DMS114 treated with DMSO at 0.1 percent for 48 hours (cell line): ENCODE measurements around the gene PCAT6.
"Not testable (repeated sequence)": the region's sequence is repeated elsewhere in the genome, so short reads cannot be mapped to it uniquely, and the experiment has no call there.

Experiments
- DNase-seq: peaks from one replicate; lab custom pipeline; 2025; ENCODE audit not compliant: unreplicated experiment; lab: John Stamatoyannopoulos, UW

PCAT6 gene

DNA sequence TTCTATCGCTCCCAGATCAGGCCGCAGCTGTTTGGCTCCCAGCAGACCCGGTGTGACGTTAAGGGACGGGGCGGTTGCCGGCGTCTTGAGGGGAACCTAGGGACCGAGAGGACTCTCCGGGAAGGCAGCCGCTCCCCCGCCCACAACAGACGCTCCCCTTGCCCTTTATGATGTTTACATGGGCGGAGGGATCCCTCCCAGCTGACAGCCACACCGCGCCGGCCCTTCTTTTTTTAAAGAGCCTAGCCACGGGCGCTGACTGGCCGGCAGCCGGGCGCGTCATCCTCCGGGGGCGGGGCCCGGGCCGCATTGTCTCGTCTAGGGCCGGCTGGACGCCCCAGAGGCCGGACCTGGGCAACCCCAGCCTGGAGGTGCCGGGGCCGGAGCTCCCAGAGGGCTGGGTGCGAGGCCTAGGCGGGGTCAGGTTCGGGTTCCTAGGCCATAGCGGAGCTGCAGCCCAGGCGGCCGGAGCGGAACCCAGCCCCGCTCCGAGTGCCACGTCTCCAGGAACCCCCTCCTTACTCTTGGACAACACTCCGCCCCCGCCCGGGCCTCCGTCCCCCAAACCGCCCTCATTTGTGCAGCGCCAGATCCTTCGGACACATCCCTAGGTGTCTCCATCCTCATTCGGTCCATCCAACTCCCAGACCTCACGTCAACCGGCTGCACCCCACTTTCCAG lies at the start of gene PCAT6:
Gene PCAT6 (plus strand): TSS at position 340 of the 681 bp plus-strand sequence.
- DNase-seq: peak; percentile 85

GRCh38 chr1:202762019-202762418 lies 48.7 kb upstream of the PCAT6 start:
- no peak for DNase-seq

GRCh38 chr1:202765721-202766120 lies 45.0 kb upstream of the PCAT6 start:
- DNase-seq: no peak

DNA sequence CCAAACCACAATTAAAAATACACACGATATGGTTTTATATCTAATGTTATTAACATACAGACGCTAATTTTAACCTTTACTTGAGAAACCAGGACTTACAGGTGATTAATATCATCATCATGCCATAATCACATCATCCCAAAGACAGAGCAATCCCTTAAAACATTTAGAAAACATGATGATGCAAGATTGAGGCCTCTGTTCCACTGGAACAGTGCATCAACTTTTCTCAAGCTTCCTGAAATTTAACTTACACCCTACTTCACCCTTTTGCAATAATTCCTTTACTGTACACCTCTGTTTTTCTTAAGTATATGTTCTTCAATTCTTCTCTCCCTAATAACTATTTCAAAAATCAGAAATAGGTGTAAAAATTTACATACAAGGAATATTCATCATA lies 40.6 kb upstream of the PCAT6 start:
- no peak for DNase-seq

GRCh38 chr1:202781180-202781579 lies 29.6 kb upstream of the PCAT6 start:
- no peak for DNase-seq

DNA sequence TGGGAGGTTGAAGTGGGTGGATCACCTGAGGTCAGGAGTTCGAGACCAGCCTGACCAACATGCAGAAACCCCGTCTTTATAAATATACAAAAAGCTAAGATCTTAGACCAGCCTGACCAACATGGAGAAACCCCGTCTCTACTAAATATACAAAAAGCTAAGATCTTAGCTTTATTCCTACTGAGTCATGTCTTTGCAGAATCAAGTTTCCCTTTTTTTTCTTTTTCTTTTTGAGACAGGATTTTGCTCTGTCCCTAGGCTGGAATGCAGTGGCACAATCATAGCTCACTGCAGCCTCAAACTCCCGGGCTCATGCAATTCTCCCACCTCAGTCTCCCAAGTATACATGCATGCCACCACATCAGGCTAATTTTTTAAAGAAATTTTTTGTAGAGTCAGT lies 23.9 kb upstream of the PCAT6 start:
- no peak for DNase-seq

GRCh38 chr1:202788800-202789199 lies 22.0 kb upstream of the PCAT6 start:
- DNase-seq: no peak

DNA sequence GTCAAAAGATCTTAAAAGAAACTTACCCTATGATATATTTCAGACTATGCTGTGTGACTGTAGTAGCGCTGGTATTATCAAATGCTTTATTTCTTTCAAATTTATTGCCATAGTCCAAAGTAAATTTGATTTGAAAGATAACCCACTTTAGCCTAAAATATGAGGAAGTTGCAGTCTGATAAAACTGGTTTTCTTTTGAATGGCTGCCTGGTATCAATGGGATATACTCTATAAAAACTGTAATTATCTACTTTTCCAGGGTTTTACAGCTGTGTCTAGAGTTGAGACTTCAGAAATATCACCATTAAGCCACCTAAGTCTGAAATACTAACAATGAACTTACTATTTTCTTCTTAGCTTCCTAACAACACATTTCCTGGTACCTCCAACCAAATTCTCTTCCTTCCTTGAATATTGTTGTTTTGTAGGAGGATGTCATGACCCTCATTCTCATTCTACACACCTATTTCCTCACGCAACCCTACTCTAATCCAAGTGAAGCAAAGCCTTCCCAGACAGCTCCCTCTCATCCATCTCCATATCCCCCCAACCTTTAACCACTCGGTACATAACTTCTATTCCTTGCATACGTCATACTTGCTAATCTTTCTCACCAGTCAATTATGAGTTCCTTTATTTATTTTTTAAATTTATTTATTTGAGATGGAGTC lies 19.5 kb upstream of the PCAT6 start:
- DNase-seq: no peak

DNA sequence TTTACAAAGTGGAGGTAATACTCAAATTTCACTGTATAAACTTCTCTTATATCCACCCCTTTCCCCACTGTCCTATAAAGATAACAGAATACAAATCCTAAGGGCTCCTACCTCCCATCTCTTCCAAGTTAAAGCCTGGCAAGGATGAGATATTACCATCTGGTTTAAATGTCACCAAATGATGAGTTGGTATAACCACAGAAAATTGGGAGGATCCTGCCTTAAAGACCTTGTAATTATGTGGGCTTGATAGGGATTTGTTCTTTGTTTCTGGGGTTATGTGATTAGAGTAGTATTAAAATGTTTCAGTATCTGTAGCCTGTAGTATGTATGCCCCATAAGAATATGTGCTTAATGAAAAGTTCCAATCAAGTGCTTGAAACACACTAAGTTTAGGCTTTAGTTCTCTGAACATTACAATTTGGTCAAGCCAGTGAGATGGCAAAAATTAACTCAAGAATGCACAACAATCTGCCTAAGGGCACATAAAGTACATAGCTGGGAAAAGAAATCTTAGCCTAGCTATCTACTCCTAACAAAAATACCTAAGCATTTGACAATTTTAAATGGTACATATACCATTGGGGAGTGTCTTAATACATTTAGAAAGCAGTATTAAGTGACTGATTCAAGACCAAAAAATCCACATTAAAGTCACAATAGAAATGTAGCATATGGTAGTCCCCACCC lies 16.6 kb upstream of the PCAT6 start:
- no peak for DNase-seq

DNA sequence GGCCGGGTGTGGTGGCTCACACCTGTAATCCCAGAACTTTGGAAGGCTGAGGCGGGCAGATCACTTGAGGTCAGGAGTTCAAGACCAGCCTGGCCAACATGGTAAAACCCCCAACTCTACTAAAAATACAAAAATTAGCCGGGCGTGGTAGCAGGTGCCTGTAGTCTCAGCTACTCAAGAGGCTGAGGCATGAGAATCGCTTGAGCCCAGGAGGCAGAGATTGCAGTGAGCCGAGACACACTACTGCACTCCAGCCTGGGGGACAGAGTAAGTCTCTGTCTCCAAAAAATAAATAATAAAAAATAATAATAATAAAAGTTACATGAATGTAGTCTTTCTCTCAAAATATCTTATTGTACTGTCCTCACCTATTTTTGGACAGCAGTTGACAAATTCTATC lies 15.8 kb upstream of the PCAT6 start:
- DNase-seq: not testable (repeated sequence)

DNA sequence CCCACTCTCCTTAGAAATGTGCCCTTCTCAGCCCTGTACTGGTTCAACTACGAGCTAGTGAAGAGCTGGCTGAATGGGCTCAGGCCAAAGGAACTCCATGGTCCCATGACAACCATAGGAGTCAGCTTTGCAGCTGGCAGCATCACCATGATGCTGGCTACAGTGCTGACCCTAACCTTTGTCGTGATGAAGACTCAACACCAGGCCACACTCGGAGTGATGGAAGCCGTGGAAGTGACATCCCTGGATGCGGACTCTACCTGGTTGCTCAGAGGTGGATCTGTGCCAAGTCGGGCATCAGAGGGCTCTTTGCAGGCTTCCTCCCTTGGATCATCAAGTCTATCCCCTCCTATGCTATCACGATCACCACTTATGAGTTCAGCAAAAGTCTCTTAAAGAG lies 14.1 kb upstream of the PCAT6 start:
- no peak for DNase-seq

- DNase-seq: no peak
Observed at GRCh38 chr1:202798260-202798659, 12.5 kb upstream of the PCAT6 start.

DNA sequence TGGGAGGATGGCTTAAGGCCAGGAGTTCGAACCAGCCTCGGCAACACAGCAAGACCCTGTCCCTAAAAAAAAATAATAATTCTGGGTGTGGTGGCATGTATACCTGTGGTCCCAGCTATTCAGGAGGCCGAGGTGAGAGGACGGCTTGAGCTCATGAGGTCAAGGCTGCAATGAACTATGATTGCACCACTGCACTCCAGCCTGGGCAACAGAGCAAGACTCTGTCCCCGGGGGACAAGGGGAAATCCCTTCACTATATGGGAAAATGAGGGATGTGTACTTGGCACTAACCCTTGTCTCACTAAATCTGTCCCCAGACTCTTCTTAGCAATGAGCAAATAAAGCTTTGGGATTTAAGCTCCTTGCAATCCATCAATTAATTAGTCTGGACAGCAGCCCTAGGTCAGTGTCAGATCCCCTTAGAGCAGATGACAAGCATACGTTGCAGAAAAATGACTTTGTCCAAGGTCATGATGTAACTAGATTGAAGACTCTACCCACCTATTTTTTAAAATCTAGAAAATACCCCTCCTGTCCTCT lies 11.9 kb upstream of the PCAT6 start:
- no peak for DNase-seq

DNA sequence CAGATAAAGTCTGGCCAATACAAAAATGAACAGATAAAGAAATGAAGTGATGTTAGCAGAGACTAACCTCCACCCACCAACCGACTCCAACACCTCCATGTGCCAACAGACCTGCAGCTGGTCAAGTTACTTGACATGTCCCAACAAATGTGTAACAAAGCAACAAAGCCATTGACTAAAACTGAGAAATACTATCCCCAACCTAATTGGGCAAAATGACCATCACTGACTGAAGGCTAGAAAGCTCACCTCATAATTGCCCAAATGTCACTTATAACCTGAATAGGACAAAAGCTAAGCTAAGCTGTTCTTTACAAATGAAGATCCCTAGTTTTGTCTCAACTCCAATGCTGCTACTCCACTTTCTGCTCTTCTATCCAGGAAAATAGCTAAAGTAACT lies 10.0 kb upstream of the PCAT6 start:
- DNase-seq: no peak

- no peak for DNase-seq
Observed at GRCh38 chr1:202801175-202801574, 9.6 kb upstream of the PCAT6 start.

- DNase-seq: no peak
Observed at GRCh38 chr1:202802034-202802433, 8.7 kb upstream of the PCAT6 start.

DNA sequence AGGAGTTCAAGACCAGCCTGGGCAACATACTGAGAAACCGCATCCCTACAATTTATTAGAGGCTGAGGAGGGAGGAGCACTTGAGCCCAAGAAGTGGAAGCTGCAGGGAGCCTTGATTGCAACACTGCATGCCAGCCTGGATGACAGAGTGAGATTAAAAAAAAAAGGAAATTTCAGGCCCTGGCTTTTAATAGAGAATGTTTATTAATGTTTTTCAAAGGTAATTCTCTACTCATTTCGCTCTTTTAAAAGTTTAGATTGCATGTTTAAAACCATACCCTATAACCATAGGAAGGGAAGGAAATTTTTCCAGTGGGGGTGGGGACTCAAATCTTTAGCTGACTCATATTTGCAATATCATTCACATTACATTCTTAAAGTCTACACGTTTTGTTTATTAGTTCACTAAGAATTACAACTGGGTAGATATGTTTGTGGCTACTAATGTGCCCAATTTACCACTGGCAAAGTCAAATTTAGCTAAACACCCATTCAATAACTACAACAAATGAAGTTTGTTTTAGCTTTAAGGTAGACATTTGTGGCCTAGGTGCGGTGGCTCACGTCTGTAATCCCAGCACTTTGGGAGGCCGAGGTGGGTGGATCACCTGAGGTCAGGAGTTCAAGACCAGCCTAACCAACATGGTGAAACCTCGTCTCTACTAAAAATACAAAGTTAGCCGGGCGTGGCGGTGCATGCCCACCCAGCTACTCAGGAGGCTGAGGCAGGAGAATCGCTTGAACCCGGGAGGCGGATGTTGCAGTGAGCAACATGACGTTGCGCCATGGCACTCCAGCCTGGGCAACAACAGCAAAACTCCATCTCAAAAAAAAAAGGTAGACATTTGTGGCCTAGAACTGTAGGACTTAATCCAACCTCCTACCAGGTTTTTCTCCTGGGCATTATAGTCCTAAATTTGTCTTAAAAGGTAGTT lies 7.5 kb upstream of the PCAT6 start:
- no peak for DNase-seq

GRCh38 chr1:202804126-202804525 lies 6.6 kb upstream of the PCAT6 start:
- no peak for DNase-seq

DNA sequence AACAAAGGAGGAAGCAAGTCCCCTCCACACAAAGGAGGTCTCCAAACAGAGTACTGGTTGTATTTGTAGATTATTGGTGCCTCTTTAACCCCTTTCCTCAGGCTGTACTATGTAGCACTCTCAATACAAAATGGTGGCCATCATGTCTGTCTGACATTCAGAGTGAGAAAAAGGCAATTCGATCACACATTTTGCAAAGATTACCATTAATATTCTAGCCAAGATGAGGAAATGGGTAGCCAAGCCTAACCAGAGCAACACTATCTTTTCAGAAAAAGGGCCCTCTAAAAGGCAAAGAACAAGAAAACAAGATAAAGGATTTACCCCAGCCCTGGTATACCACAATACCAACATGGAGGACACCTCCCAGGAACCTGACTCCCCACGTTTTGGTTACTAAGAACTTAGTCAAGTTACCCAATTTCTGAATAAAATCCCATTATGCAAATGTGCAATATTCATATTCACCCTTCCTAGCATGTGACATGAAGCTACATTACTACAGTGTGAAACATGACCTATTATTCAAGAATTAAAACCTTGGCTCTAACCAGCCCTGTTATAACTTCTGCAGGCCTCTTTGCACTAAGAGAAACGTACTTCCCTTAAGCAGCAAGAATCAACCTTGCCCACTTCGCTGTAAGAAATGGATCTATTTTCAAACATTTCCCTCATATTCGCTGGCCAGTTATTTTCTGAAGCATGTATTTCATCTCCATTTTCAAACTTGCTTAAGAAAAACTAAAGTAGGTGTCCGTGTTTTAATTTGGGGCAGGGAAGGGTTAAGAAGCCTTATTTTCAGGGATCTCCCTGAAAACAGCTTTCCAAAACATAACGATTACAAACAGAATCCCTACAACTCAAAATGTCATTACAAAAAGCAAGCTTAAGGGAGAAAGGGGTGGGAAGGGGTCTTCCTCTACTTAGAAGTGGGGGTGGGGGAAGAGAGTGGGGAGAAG lies 4.6 kb upstream of the PCAT6 start:
- DNase-seq: no peak
